Measurements from ENCODE around the gene TRMT6. TPM values are rescaled to one million over a fixed set of nuclear protein-coding genes. Genes with fewer than 3 reads are reported as not detected.

Gene TRMT6, protein sequence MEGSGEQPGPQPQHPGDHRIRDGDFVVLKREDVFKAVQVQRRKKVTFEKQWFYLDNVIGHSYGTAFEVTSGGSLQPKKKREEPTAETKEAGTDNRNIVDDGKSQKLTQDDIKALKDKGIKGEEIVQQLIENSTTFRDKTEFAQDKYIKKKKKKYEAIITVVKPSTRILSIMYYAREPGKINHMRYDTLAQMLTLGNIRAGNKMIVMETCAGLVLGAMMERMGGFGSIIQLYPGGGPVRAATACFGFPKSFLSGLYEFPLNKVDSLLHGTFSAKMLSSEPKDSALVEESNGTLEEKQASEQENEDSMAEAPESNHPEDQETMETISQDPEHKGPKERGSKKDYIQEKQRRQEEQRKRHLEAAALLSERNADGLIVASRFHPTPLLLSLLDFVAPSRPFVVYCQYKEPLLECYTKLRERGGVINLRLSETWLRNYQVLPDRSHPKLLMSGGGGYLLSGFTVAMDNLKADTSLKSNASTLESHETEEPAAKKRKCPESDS
- 6.1 TPM for total RNA-seq
- long read RNA-seq, transcript TRMT6-201 (11 exons, 2,327 nt): major isoform, 7 of 7 reads
- long read RNA-seq, partial matches to known transcripts: 0 of 7 reads
- long read RNA-seq, other reads (novel, unspliced or antisense): 0 of 7 reads

DNA sequence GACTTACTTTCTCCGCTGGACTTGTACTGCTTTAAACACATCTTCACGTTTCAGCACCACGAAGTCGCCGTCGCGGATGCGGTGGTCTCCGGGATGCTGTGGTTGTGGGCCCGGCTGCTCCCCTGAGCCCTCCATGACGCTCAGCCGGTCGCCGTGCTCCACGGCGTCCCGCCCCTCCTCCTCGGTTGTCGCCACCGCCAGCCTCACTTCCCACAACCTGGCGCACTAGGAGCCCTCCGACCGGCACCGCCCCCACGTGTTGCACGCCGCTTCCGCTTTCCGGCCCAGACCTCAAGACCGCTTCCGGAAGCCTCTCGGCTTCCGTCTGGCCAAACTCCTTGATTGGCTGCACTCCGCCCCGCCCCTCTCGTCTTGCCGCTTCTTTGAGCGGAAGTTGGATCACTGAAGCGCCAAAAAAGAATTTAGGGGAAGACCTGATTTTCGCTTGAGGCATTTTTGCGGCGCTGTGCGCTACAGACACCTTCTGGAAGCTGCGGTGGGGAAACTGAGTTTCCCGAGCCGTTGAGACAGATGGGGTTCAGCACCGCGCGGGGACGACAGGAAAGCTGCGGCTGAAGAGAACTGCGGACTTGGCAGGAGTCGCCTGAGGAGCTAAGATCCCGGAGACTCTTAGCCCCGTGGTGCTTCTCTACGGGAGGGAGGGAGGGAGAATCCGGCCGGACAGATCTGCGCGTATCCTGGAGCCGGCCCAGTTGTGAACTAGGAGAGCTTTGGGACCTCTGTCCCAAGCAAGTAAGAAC is at the start of gene TRMT6, which contains the start of gene MCM8:
Gene TRMT6 (minus strand): TSS at position 263 of the 761 bp plus-strand sequence. CDS start 128 bp downstream, at position 135.
Gene MCM8 (plus strand): TSS at position 382 of the 761 bp plus-strand sequence. CDS start 1,364 bp downstream, outside the sequence.
- peak; percentile 99 for DNase-seq (ENCODE audit: missing footprints)
- ATAC-seq: peak; percentile 99
- intact Hi-C loops (cut with DNase I): loop anchor here (1.0 kb wide), 1 partner anchor 127 kb away; no protein-coding TSS in a partner anchor

DNA sequence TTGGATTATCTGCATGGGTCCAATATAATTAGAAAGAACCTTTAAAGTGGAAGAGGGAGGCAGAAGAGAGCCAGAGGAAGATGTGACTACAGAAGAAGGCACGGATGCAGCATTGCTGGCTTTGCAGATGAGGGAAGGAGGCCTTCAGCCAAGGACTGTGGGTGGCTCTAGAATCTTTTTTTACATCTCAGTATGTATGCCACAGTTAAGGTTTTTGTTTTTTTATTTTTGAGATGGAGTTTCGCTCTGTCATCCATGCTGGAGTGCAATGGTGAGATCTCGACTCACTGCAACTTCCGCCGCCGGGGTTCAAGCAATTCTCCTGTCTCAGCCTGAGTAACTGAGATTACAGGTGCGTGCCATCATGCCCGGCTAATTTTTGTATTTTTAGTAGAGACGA is 49.5 kb upstream of the TRMT6 start:
- DNase-seq (ENCODE audit: missing footprints) (no peak), ATAC-seq (no peak)
- intact Hi-C loops (cut with DNase I): no loop called here

DNA sequence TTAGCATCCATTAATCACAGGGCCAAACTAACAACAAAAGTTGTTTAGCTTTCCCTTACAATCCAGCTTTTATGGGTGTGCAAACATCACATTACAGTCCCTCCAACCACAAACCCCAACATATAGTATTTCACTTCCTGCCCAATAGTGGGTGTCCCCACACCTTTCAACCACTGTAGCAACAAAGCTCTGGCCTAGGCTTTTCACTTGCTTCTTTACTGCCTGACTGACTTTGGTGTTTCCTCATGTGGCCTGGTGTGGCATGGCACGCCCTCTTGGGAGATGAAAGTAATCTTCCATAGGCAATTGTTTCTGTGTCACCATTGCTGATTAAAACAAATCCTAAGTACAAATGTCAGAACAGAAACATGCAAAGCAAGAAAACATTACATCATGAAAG is 46.4 kb upstream of the TRMT6 start:
- intact Hi-C loops (cut with DNase I): no loop called here
- ATAC-seq (no peak), DNase-seq (ENCODE audit: missing footprints) (no peak)

DNA sequence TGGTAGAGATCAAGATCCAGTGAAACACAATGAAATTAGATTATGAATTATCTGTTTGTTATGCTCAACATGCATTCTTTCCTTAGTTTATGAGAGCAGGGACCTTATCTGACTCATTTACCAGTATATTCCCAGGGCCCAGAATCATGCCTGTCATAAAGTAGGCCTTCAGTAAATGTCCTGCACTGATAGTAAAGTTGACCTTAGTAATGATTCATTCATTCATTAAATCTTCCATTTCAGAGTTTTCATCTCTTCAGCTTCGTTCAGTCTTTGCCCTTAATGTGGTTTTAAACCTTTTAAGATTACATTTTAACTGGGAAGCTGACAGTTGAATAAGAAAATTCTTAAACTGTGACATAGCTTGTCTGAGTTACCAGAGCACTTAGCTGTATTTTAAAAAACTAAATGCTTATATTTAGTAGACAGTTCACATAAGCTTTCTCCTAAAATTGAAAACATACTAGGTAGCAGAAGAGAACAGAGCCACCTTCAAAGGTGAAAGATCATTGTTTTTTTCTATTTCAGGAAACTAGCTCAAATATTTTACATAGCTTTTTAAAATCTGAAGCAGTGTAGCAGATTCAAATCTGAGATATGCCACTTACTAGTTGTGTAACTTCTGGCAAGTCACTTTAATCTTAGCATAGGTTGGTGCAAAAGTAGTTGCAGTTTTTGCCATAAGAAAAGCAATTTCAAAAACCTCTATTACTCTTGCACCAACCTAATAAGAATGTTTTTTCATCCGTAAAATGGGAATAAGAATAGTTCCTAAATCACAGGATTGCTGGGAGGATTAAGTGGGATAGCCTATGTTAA is 41.5 kb upstream of the TRMT6 start:
- no peak for ATAC-seq
- intact Hi-C loops (cut with DNase I): no loop called here
- DNase-seq (ENCODE audit: missing footprints): no peak

DNA sequence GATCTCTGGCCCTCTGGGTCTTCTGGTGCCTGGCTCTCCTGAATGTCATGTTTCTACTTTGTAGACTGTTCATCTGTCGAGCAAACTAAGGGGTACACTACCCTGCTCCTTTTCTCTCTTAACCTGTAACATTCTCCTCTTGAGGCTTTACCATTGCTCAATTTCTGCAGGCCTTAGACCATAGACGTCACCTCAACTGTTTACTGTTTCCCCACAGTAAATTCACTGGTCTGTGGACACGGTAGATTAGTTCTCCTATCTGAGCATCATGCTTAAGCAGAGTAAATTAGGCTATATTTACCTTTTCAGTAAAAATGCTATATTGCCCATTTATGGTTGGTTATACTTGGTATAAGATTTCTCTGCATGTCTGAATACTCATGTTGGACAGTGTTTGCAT is 40.6 kb upstream of the TRMT6 start:
- ATAC-seq (no peak), DNase-seq (ENCODE audit: missing footprints) (no peak)
- intact Hi-C loops (cut with DNase I): no loop called here

DNA sequence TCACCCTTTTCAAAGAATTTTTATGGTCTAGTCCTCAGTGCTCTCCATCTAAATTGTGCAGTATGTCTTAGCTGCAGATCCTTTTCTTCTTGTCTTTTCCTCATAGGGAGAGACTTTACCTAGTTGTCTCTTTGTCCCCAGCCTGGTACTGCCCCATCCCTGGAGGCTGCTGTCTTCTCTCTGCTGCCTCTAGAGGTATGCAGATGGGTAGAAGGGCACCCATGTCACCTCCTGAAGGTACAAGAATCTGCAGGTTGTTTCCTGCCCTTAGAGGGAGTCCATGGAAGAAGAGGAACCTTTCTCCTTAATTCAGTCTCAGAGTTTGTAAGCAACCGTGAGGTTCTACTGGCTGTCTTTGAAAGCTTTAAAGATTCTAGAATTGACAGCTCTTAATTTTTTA is 39.2 kb upstream of the TRMT6 start:
- ATAC-seq (no peak), DNase-seq (ENCODE audit: missing footprints) (no peak)

DNA sequence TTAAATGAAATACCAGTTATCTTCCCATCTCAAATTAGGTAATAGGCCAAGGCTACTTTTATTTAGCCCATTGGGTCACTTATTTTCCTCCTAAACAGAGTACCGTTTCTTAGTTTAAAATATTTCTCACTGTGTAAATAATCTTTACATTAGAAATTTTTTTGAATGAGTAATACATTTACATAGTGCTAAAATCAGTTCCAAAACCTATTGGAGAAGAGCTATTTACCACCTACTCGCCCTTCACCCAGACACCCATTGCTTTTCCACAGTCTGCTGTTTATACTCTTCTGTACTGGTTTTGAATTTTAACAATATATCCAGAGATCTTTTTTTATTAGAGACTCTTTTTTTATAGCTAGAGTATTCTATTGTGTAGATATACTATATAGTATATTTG is 37.0 kb upstream of the TRMT6 start:
- DNase-seq (ENCODE audit: missing footprints): no peak
- intact Hi-C loops (cut with DNase I): no loop called here
- no peak for ATAC-seq

More for the DNA sequence above, 39.2 kb upstream of the TRMT6 start:
- intact Hi-C loops (cut with DNase I): no loop called here

DNA sequence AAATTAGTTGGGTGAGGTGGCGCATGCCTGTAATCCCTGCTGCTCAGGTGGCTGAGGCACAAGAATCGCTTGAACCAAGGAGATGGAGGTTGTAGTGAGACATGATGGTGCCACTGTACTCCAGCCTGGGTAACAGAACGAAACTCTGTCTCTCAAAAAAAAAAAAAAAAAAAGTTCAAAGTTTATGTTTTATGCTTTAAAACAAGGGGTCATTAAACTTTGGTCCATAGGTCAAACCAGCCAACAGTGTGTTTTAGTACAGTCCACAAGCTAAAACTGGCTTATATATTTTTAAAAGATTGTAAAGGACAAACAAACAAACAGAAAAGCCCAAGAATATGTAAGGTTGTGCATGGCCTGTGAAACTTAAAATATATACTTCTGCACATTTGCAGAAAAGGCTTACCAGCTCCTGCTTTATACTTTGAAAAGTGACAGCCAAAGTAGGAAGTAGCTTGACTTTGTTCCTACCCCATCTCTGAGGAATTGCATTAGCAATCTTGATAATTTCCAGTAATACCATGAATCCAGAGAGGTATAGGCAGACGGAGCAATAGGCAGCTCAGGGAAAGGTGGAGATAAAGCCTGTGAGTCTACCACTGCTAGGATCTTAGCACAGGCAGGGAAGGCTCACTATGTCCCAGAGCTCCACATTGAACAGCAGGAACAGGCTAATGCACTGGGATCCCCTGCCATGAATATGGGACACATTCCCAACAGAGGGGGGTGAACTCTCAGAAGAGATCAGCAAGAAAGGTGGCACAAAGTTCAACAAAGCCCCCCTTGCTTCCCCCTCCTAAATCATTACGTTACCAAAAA is 30.6 kb upstream of the TRMT6 start:
- no peak for DNase-seq (ENCODE audit: missing footprints)
- ATAC-seq: no peak
- intact Hi-C loops (cut with DNase I): no loop called here

DNA sequence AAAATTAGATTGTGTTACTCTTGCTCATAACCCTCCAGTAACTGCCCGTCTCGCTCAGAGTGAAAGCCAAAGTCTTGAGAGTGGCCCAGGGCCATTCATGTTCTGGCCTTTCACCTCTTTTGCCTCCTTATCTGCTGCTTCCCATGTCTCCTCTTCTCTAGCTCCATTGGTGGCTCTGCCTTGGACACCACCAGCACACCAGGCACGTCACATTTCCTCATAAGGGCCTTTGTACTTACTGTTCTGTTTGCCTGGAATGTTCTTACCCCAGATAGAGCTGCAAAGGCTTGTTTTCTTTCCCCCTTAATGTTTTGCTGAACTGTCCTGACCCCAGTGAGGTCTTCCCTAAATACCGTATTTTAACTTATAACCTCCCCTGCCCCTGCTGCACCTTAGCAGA is 29.5 kb upstream of the TRMT6 start:
- no peak for ATAC-seq
- no peak for DNase-seq (ENCODE audit: missing footprints)

DNA sequence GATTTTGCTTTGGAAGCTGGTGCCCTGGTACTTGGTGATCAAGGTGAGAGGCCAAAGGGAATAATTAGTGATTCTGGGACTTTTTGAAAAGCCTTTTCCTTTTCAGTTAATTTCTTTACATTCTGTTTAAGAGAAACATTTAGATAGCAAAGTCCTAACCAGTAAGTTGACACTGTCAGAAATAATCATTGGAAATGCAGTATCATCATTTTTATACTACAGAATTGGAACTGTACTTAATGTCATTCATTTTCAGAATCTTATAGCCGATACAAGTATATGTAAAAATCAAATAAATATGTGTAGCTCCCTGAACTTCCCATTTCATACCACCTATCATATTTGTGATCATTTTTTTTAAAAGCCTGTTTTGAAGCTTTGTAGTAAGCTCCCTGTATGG is 27.6 kb upstream of the TRMT6 start:
- intact Hi-C loops (cut with DNase I): no loop called here
- DNase-seq (ENCODE audit: missing footprints) (no peak), ATAC-seq (no peak)

More for the DNA sequence above, 29.5 kb upstream of the TRMT6 start:
- intact Hi-C loops (cut with DNase I): no loop called here

DNA sequence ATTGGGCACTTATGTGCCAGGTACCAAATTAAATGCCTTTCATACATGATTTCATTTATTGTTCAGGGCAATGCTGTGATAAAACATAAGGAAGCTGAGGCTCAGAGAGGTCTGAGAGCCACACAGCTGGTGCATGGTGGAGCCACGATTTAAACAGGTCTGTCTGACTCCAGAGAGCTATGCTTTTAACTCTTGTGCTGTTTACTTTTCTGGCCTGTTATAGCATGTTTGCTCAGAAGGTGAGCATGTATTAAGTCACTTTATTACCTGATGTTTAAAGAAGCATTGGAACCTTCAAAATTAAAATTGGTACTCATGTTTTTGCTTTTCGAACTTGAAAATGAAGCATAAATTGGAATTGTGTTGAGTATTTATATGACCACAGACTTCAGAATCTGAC is 26.9 kb upstream of the TRMT6 start:
- ATAC-seq (no peak), DNase-seq (ENCODE audit: missing footprints) (no peak)
- intact Hi-C loops (cut with DNase I): no loop called here

DNA sequence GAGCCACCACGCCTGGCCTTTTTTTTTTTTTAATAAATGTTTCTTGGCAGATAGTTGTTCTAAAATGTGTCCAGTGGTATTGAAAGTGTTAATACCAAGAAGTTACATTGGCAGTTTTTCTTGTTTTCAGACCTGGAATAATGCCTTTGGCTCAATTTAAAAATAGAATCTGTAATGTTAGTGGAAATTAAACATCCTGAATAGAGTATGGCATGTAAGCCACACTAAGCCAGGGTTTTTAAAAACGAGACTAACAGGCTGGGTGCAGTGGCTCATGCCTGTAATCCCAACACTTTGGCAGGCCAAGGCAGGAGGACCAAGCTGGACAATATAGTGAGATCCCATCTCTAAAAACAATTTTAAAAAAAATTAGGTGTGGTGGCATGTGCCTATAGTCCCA is 25.4 kb upstream of the TRMT6 start:
- intact Hi-C loops (cut with DNase I): no loop called here
- no peak for DNase-seq (ENCODE audit: missing footprints)
- ATAC-seq: no peak

DNA sequence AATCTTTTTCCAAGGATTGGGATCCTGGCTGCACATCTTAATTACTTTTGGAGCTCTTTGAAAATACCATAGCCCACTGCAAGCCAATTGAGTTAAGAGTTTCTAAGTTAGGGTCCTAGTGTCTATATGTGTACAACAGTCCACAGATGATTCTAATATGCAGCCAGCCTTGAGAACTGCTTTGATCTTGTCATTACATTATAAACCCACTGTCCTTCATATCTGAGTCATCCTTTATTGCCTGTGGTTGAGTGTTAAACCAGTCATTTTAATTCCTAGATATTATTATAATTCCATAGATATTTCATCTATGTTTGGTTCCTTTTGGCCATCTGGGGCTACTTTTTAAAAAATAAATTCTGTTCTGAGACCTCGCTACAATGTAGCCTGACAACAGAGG is 24.2 kb upstream of the TRMT6 start:
- intact Hi-C loops (cut with DNase I): no loop called here
- no peak for ATAC-seq
- no peak for DNase-seq (ENCODE audit: missing footprints)

DNA sequence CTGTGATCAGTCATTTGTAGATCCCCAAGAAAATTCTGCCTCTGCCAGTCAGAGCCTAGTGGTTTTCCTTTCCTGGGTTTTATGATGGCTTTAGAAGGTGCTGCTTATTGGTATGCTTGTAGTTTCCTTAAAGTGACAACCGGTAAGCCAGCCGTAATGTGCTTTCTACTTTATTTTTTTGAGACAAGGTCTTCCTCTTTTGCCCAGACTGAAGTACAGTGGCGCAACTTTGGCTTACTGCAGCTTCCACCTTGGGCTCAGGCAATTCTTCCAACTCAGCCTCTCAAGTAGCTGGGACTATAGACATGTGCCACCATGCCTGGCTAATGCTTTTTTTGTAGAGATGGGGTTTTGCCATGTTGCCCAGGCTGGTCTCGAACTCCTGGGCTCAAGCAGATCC is 23.6 kb upstream of the TRMT6 start:
- intact Hi-C loops (cut with DNase I): no loop called here
- ATAC-seq (no peak), DNase-seq (ENCODE audit: missing footprints) (no peak)

DNA sequence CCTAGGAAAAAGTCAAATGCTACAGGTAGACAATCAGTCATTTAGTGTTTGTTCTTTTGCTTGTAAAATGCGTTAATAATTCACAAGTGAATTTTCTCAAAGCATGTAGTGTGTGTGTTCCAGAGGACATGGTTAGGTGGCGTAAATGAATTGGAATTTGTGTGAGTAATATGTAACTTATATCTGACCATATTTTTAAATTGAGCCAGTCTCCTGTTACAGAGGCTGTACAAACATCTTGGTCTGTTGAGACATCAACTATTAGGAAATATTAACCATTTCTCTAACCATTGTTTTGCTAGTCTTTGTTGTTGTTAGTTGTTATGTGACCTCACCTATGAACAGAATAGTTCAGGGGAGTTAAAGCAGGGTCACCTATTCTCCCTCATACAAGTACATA is 22.8 kb upstream of the TRMT6 start:
- no peak for DNase-seq (ENCODE audit: missing footprints)

DNA sequence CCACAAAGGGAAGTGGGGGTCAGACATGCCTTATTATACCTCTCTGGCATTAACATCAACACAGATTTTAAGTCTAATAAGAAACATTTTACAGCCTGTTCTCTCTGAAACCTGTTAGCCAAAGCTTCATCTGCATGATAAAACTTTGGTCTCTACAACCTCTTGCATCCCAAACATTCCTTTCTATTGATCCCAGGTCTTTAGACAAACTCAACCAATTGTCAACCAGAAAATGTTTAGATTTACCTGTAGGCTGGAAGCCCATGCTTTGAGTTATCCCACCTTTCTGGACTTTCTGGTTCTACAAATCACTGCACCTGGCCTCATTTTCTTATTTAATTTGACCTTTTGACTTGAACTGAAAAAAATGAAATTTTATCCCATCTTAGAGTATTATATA is 20.9 kb upstream of the TRMT6 start:
- intact Hi-C loops (cut with DNase I): no loop called here
- no peak for DNase-seq (ENCODE audit: missing footprints)
- ATAC-seq: no peak

More for the DNA sequence above, 22.8 kb upstream of the TRMT6 start:
- intact Hi-C loops (cut with DNase I): no loop called here
- no peak for ATAC-seq

DNA sequence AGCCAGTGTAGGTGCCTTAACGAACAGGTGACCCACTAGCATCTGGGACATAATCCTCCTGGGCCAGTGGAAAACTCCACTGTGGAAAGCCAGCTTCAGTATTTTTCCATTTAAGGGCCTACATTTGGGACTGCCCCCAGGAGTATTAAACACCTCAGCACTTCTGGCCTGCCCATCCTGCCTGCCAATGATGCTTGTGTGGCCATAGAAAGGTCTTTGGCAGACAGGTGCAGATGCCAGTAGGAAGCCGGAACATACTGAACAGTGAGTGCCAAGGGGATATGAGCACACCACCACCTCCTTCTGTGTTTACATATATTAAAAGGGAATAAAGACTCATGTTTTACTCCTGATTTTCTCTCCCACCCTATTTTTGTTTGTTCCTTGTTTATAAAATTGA is 20.0 kb upstream of the TRMT6 start:
- intact Hi-C loops (cut with DNase I): no loop called here

DNA sequence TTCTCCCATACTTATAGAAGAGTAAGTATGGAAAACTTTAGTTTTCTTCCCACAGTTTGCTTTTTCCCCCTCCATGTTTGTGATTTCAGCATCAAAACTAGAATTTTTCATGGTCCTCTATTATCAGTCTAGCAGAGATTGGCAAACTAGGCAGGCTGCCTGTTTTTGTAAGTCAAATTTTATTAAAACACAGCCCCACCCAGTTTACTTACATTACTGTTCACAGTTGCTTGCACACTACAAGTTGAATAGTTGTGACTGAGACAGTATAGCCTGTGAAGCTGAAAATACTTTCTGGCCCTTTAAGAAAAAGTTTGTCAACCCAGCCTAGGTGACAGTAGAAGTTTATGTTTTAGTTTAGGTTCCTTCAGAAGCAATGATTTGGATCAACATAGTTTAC is 19.6 kb upstream of the TRMT6 start:
- no peak for ATAC-seq
- no peak for DNase-seq (ENCODE audit: missing footprints)
- intact Hi-C loops (cut with DNase I): no loop called here

More for the DNA sequence above, 20.0 kb upstream of the TRMT6 start:
- DNase-seq (ENCODE audit: missing footprints): no peak
- no peak for ATAC-seq

Data from Right ventricle myocardium inferior (tissue), 1 donor.